WTC11 (cell line): ENCODE results near the gene GPATCH4.

Experiments used
- CTCF ChIP-seq: fragments of 200-600 bp; IDR thresholded peaks from 2 replicates; pipeline ENCODE4 v1.8.0; 2022; ENCODE audit warnings: antibody characterized with exemption
- GTF2I ChIP-seq: fragments of 250-450 bp; sonication (Bioruptor Pico); conservative IDR thresholded peaks from 2 replicates; pipeline ENCODE4 v1.4.0; 2021; ENCODE audit warnings: mild to moderate bottlenecking
- HMGXB4 ChIP-seq: sonication (generic); formaldehyde crosslinking; IDR thresholded peaks from 2 replicates; pipeline ENCODE4 v1.8.1; 2023; ENCODE audit warnings: mild to moderate bottlenecking, moderate library complexity, missing genetic modification reagents
- IRF1 ChIP-seq: sonication (generic); formaldehyde crosslinking; IDR thresholded peaks from 2 replicates; pipeline ENCODE4 v1.8.0; 2023; ENCODE audit warnings: missing genetic modification reagents
- SP1 ChIP-seq: sonication (generic); formaldehyde crosslinking; conservative IDR thresholded peaks from 2 replicates; pipeline ENCODE4 v1.8.1; 2022; ENCODE audit warnings: missing genetic modification reagents
- TP53 ChIP-seq: sonication (generic); formaldehyde crosslinking; IDR thresholded peaks from 2 replicates; pipeline ENCODE4 v1.8.1; 2023; ENCODE audit warnings: mild to moderate bottlenecking, missing genetic modification reagents
- USF2 ChIP-seq: sonication (generic); formaldehyde crosslinking; IDR thresholded peaks from 2 replicates; pipeline ENCODE4 v1.8.1; 2023; ENCODE audit warnings: mild to moderate bottlenecking, missing genetic modification reagents, moderate library complexity
- ZNF121 ChIP-seq: sonication (generic); formaldehyde crosslinking; IDR thresholded peaks from 2 replicates; pipeline ENCODE4 v1.8.0; 2023; ENCODE audit warnings: missing genetic modification reagents

GRCh38 chr1:156599811-156600210, 1.5 kb downstream of the GPATCH4 start:
- TF ChIP-seq IRF1 (CRISPR knock-in tag): no peak
- TF ChIP-seq USF2 (CRISPR knock-in tag): no peak
- no peak for TF ChIP-seq SP1 (CRISPR knock-in tag)
- TF ChIP-seq ZNF121: no peak
- no peak for TF ChIP-seq CTCF
- no peak for TF ChIP-seq HMGXB4 (CRISPR knock-in tag)
- TF ChIP-seq TP53: no peak
- no peak for TF ChIP-seq GTF2I (CRISPR knock-in tag)
